ENCODE results near the gene SH2D3C. TPM values are rescaled to one million over a fixed set of nuclear protein-coding genes. Genes with fewer than 3 reads are reported as not detected.

SH2D3C gene
- total and polyA plus RNA-seq, 9 of the 15 experiments (the other 6 are each of a cell fraction or from before 2014, with no cell fraction given) = 0.03 to 1.2 (median 0.22) TPM; not detected in 1

DNA sequence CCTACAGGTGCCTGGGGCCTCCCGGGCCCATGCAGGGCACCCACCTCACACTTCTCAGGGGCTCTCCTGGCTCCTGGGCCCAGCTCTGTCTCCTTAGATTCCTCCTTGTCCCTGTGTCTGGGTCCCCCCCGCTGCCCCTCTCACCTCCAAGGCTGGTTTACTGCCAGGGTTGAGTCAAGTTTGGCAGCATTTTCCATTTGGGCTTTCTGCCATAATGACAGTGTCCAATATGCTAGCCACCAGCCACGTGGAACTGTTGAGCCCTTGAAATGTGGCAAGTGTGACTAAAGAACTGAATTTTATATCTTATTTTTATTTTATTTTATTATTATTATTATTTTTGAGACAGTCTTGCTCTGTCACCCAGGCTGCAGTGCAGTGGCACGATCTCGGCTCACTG lies 60.7 kb downstream of the SH2D3C start (continued):
- TF ChIP-seq WHSC1 (IDR thresholded peaks at IDR 0.05; ENCODE audit: low read length) = no peak
- TF ChIP-seq ZNF699 (CRISPR knock-in tag; IDR thresholded peaks at IDR 0.05; ENCODE audit: insufficient replicate concordance) = no peak

DNA sequence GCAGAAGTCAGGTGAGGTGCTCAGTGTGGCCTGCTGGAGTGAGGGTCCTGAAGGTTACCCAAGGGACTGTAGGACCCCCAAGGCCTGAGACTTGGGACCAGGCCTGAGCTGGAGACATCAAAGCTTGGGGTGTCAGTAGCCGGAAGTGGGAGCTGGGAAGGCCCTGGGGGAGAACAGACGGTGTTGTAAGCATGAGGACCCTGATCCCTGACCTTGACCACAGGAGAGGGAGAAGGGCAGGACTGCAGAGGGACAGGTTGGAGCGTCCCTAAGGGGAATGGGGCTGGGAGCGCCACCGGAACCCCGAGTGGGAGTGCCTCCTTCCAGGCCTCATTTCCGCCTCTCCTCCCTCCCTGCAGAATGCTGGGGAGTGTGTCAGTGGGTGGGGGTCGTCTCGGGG lies 62.1 kb downstream of the SH2D3C start:
- H3K4me1 ChIP-seq (replicated peaks in 1 of 2; ENCODE audit: control insufficient read depth in 2 of 2, insufficient read depth in 2 of 2, low read length in 2 of 2) = peaks cover 4 to 52% of the 10 kb centered on the region in 2 experiments; a peak in 4 of 5 replicates
- ChIA-PET CTCF (ENCODE audit: low intra/inter-chr PET ratio) (no interaction called here), POLR2A (interaction anchor here (1.1 to 1.3 kb wide), 4 partner anchors 8 to 18 kb away, joined by 3 to 7 read pairs (median 4); partner anchors contain the start of gene TOR2A)
- FAIRE-seq (no peak), ATAC-seq (no peak), DNase-seq (ENCODE audit: extremely low read depth in 1 of 4, low spot score in 3 of 4) (no peak)
- peaks cover 3% of the 10 kb centered on the region; the same call in 1 of the 2 replicates for H4K20me1 ChIP-seq (replicated peaks; ENCODE audit: control insufficient read depth, insufficient read depth, low read length)
- no peak for TF ChIP-seq NCOA4 (IDR thresholded peaks at IDR 0.05; ENCODE audit: partially characterized antibody)
- TF ChIP-seq ZNF124 (CRISPR knock-in tag; IDR thresholded peaks at IDR 0.05) = peak; percentile 22; the same call in 1 of the 2 replicates
- no peak for TF ChIP-seq BMI1 (IDR thresholded peaks at IDR 0.05; ENCODE audit: low read length)
- TF ChIP-seq, protein P1, sequence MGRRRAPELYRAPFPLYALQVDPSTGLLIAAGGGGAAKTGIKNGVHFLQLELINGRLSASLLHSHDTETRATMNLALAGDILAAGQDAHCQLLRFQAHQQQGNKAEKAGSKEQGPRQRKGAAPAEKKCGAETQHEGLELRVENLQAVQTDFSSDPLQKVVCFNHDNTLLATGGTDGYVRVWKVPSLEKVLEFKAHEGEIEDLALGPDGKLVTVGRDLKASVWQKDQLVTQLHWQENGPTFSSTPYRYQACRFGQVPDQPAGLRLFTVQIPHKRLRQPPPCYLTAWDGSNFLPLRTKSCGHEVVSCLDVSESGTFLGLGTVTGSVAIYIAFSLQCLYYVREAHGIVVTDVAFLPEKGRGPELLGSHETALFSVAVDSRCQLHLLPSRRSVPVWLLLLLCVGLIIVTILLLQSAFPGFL (CRISPR knock-in tag; IDR thresholded peaks at IDR 0.05) = 0 out of 2 replicates have a peak, but pooled peaks have one; percentile 10
- TF ChIP-seq U2AF1 (optimal IDR thresholded peaks at IDR 0.05; ENCODE audit: low read depth, low read length) = no peak
- peaks cover 4% of the 10 kb centered on the region for H3K9me1 ChIP-seq (ENCODE audit: control insufficient read depth, insufficient read depth, low read length)
- H3K79me2 ChIP-seq (ENCODE audit: control insufficient read depth, insufficient read depth, low read length) = 0 out of 3 replicates have a peak, but pooled peaks cover 3% of the 10 kb centered on the region
- H3K36me3 ChIP-seq (ENCODE audit: control insufficient read depth, insufficient read depth, low read length) = no peaks in the 10 kb centered on the region
- intact Hi-C loops (cut with micrococcal nuclease) = no loop called here
- H3K4me3 ChIP-seq = 0 out of 2 replicates have a peak overlapping the region, but pooled peaks have one; percentile 74
- 46% methylated on average over 9 of the region's 9 CpGs for WGBS (ENCODE audit: insufficient coverage, low coverage, missing lambda C conversion rate)
- in situ Hi-C loops (cut with MboI) = no loop called here
- H2AFZ ChIP-seq (ENCODE audit: low read depth, low read length) = peak overlapping the region; percentile 99
- H3K27ac ChIP-seq (ENCODE audit: extremely low read depth, low read depth, low read length) = peak overlapping the region; percentile 64; the same call in 2 of the 3 replicates
- H3K9me3 ChIP-seq (replicated peaks; ENCODE audit: control insufficient read depth, insufficient read depth, low read depth, low read length) = no peaks in the 10 kb centered on the region
- H3K4me2 ChIP-seq (ENCODE audit: insufficient read depth, low read length) = peak overlapping the region; percentile 87
- H3K9ac ChIP-seq (ENCODE audit: insufficient read depth in 1 of 2, low read depth in 2 of 2, low read length in 2 of 2) = peak overlapping the region; percentile 69 to 98; a peak in 3 of 4 replicates
- no TSS peak for BruUV-seq (replicated peaks)
- no peaks in the 10 kb centered on the region for H3K27me3 ChIP-seq (ENCODE audit: control insufficient read depth in 2 of 2, insufficient read depth in 2 of 2, low read length in 2 of 2)

Data from K562 (cell line).